IgD-negative memory B cell (primary cell): ENCODE data around the gene CAPN7. TPM values are rescaled to one million over a fixed set of nuclear protein-coding genes. Genes with fewer than 3 reads are reported as not detected.

Source experiments
- H3K27ac Mint-ChIP-seq, 3 donors: one replicate each; pipeline ENCODE4 v1.8.0; 2020 to 2022; ENCODE audit warnings: mild to moderate bottlenecking in 3 of 3, mixed read lengths in 3 of 3, moderate library complexity in 1 of 3
- H3K27me3 Mint-ChIP-seq: one replicate; pipeline ENCODE4 v1.8.0; 2021; ENCODE audit warnings: mixed read lengths
- H3K36me3 Mint-ChIP-seq: one replicate; pipeline ENCODE4 v1.8.0; 2020; ENCODE audit warnings: mild to moderate bottlenecking, mixed read lengths
- H3K4me1 Mint-ChIP-seq, 3 donors: one replicate each; pipeline ENCODE4 v1.8.0; 2020 to 2022; ENCODE audit warnings: mixed read lengths in 3 of 3, mild to moderate bottlenecking in 1 of 3
- H3K4me3 Mint-ChIP-seq, 4 donors: one replicate each; pipeline ENCODE4 v1.8.0; 2020 to 2022; ENCODE audit warnings: mild to moderate bottlenecking in 4 of 4, mixed read lengths in 4 of 4, moderate library complexity in 3 of 4
- H3K9me3 Mint-ChIP-seq, 3 donors: one replicate each; pipeline ENCODE4 v1.8.0; 2020 to 2021; ENCODE audit warnings: mixed read lengths in 3 of 3, mild to moderate bottlenecking in 1 of 3
- polyA plus RNA-seq: library from polyadenylated mRNA; unstranded; fragments of 300-500 nt; fragmentation: Illumina TruSeq; gene quantifications from one replicate; pipeline ENCODE4 v1.2.3, GENCODE V29; 2021

Gene CAPN7
- polyA plus RNA-seq, 1 donor from 2014 or later, result 27.8 TPM

DNA sequence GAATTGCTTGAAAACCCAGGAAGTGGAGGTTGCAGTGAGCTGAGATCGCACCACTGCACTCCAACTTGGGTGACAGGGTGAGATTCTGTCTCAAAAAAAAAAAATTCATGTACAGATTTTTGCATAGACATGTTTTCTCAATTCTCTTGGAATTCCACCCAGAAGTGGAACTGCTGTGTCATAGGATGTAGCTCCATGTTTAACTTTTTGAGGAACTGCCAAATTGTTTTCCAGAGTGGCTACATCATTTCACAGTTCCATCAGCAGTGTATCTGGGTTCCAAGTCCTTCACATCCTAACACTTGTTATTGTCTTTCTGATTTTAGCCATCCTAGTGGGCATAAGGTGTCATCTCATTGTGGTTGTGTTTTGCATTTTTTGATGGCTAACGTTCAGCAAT, 9.9 kb downstream of the CAPN7 start:
- H3K4me3 Mint-ChIP-seq, result peak overlapping the region in 1 of 4 donors; percentile 68
- peaks cover 7% of the 10 kb centered on the region for H3K36me3 Mint-ChIP-seq
- no peaks in the 10 kb centered on the region for H3K9me3 Mint-ChIP-seq
- H3K27ac Mint-ChIP-seq, result no peak overlapping the region
- no peaks in the 10 kb centered on the region for H3K27me3 Mint-ChIP-seq
- peaks cover 14 to 37% (median 28%) of the 10 kb centered on the region in 3 donors for H3K4me1 Mint-ChIP-seq

DNA sequence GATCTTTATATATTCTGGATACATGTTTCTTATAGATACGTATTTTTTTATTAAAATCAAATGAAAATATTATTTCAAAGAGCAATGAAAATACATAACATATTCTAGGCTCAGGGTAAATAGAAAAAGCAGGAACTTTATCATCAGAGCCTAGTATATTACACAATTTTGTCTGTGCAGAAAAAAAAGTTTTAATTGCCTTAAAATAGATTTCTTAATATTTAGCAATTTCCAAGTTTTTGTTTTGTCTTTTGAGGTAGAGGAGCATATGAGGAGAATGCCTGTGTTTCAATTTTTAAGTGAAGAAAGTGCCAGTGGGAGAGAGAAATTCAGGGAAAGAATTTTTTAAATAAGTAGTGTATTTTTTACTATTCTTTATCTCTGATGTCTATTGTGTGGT, 10.5 kb downstream of the CAPN7 start:
- Mint-ChIP-seq H3K9me3 (no peaks in the 10 kb centered on the region), H3K27me3 (no peaks in the 10 kb centered on the region), H3K4me3 (no peak overlapping the region), H3K27ac (peak overlapping the region in 1 of 3 donors; percentile 35), H3K36me3 (peaks cover 7% of the 10 kb centered on the region), H3K4me1 (peaks cover 14 to 37% (median 28%) of the 10 kb centered on the region in 3 donors)

- Mint-ChIP-seq H3K27me3 (no peaks in the 10 kb centered on the region), H3K4me1 (peaks cover 14 to 35% (median 26%) of the 10 kb centered on the region in 3 donors), H3K9me3 (no peaks in the 10 kb centered on the region), H3K4me3 (no peak overlapping the region), H3K27ac (no peak overlapping the region), H3K36me3 (peaks cover 6% of the 10 kb centered on the region)
Measured at GRCh38 chr3:15217011-15217671, 11.1 kb downstream of the CAPN7 start.

- Mint-ChIP-seq H3K36me3 (peaks cover 8% of the 10 kb centered on the region), H3K27ac (peak overlapping the region in 1 of 3 donors; percentile 41), H3K27me3 (no peaks in the 10 kb centered on the region), H3K4me1 (peaks cover 14 to 30% (median 25%) of the 10 kb centered on the region in 3 donors), H3K4me3 (no peak overlapping the region), H3K9me3 (no peaks in the 10 kb centered on the region)
Measured at GRCh38 chr3:15217841-15218267, 11.8 kb downstream of the CAPN7 start.

GRCh38 chr3:15218689-15219088, 12.6 kb downstream of the CAPN7 start:
- no peaks in the 10 kb centered on the region for H3K27me3 Mint-ChIP-seq
- no peak overlapping the region for H3K27ac Mint-ChIP-seq
- no peak overlapping the region for H3K4me3 Mint-ChIP-seq
- peaks cover 8% of the 10 kb centered on the region for H3K36me3 Mint-ChIP-seq
- H3K4me1 Mint-ChIP-seq, result peaks cover 14 to 30% (median 22%) of the 10 kb centered on the region in 3 donors
- H3K9me3 Mint-ChIP-seq, result no peaks in the 10 kb centered on the region

- no peaks in the 10 kb centered on the region for H3K27me3 Mint-ChIP-seq
- H3K9me3 Mint-ChIP-seq, result no peaks in the 10 kb centered on the region
- H3K4me3 Mint-ChIP-seq, result no peak overlapping the region
- peaks cover 14 to 26% (median 20%) of the 10 kb centered on the region in 3 donors for H3K4me1 Mint-ChIP-seq
- H3K27ac Mint-ChIP-seq, result no peak overlapping the region
- H3K36me3 Mint-ChIP-seq, result peaks cover 8% of the 10 kb centered on the region
Measured at GRCh38 chr3:15220056-15220455, 14.0 kb downstream of the CAPN7 start.

DNA sequence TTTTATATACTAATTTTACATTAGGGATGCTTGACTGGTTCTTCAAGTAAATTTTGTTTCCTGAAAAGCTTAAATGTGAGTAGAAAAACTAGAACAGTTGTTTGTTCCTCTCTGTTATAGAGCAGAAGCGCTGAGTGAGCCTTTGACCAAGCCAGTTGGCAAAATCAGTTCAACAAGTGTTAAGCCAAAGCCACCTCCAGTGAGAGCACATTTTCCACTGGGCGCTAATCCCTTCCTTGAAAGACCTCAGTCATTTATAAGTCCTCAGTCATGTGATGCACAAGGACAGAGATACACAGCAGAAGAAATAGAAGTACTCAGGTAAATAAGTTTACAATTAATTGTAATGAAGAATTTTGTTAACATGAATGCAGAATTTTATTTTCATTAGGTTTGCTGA, 14.6 kb downstream of the CAPN7 start:
- Mint-ChIP-seq H3K27ac (no peak overlapping the region), H3K36me3 (peaks cover 5% of the 10 kb centered on the region), H3K9me3 (no peaks in the 10 kb centered on the region)

DNA sequence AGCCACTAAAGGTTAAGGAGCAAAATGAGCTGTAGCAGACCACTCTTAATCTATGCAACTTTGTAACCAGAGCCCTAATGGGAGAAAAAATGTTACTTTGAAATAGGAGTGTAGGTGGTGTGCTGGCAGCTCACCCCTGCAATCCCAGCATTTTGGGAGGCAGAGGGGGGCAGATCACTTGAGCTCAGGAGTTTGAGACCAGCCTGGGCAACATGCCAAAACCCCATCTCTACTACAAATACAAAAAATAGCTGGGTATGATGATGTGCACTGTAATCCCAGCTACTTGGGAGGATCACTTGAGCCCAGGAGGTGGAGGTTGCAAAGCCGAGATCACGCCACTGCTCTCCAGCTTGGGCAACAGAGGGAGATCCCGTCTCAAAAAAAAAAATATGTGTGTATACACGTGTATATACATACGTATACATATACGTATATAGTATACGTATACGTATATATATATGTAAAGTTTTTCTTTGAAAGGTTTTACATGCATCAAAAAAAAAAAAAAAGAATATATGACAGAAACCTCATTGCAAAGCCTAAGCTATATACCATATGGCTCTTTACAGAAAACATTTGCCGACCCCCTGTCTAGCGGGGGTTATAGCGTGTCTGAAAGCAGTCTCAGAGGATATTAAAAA, 15.7 kb downstream of the CAPN7 start:
- Mint-ChIP-seq H3K4me3 (no peak overlapping the region), H3K27ac (no peak overlapping the region), H3K27me3 (no peaks in the 10 kb centered on the region), H3K4me1 (peaks cover 8 to 21% (median 9%) of the 10 kb centered on the region in 3 donors), H3K9me3 (no peaks in the 10 kb centered on the region), H3K36me3 (peaks cover 5% of the 10 kb centered on the region)

More for the DNA sequence above, 14.6 kb downstream of the CAPN7 start:
- Mint-ChIP-seq H3K4me3 (no peak overlapping the region), H3K27me3 (no peaks in the 10 kb centered on the region), H3K4me1 (peaks cover 12 to 21% (median 14%) of the 10 kb centered on the region in 3 donors)

- H3K27ac Mint-ChIP-seq, result no peak overlapping the region
Measured at GRCh38 chr3:15223685-15224572, 17.9 kb downstream of the CAPN7 start.

DNA sequence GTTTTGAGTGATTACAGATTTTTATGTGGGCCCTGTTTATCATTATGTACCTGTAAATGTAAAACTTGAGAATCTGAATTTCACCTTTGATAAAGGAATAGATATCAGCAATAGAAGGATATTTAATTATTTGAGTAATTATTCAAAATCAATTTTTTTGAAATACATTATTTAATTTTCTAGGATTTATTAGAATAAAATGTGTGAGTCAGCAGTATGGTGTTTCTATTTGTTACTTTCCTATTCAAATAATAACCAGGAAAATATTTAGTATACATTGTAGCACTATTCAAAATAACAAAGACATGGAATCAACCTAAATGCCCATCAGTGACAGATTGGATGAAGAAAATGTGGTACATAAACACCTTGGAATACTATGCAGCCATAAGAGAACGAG, 22.1 kb downstream of the CAPN7 start:
- no peaks in the 10 kb centered on the region for H3K4me1 Mint-ChIP-seq
- H3K9me3 Mint-ChIP-seq, result no peaks in the 10 kb centered on the region
- H3K4me3 Mint-ChIP-seq, result no peak overlapping the region
- H3K36me3 Mint-ChIP-seq, result no peaks in the 10 kb centered on the region
- H3K27ac Mint-ChIP-seq, result no peak overlapping the region
- no peaks in the 10 kb centered on the region for H3K27me3 Mint-ChIP-seq

More at GRCh38 chr3:15223685-15224572, 17.9 kb downstream of the CAPN7 start:
- no peaks in the 10 kb centered on the region for H3K27me3 Mint-ChIP-seq
- H3K4me1 Mint-ChIP-seq, result peaks cover 0 to 7% (median 0%) of the 10 kb centered on the region in 3 donors
- H3K36me3 Mint-ChIP-seq, result peaks cover 5% of the 10 kb centered on the region
- no peak overlapping the region for H3K4me3 Mint-ChIP-seq
- no peaks in the 10 kb centered on the region for H3K9me3 Mint-ChIP-seq

DNA sequence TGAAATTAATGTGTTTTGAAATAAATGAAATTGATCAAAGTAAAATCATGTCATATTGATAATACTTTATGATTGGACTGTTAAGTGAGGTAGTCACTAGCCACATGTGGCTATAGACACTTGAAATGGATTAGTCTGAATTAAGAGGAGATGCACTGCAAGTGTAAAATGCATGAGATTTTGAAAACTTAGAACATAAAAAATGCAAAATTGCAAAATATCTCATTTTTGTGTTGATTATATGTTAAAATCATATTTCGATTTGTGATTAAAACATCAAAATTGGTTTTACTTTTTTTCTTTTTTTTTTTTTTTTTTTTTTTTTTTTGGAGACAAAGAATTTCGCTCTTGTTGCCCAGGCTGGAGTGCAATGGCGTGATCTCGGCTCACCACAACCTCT, 23.2 kb downstream of the CAPN7 start:
- no peak overlapping the region for H3K4me3 Mint-ChIP-seq

GRCh38 chr3:15241341-15241740, 35.3 kb downstream of the CAPN7 start:
- H3K27me3 Mint-ChIP-seq, result no peaks in the 10 kb centered on the region
- H3K36me3 Mint-ChIP-seq, result peaks cover 7% of the 10 kb centered on the region
- no peak overlapping the region for H3K4me3 Mint-ChIP-seq
- H3K4me1 Mint-ChIP-seq, result peaks cover 0 to 4% (median 0%) of the 10 kb centered on the region in 3 donors
- no peak overlapping the region for H3K27ac Mint-ChIP-seq
- no peaks in the 10 kb centered on the region for H3K9me3 Mint-ChIP-seq

More for the DNA sequence above, 23.2 kb downstream of the CAPN7 start:
- H3K27ac Mint-ChIP-seq, result no peak overlapping the region
- no peaks in the 10 kb centered on the region for H3K27me3 Mint-ChIP-seq
- H3K36me3 Mint-ChIP-seq, result no peaks in the 10 kb centered on the region
- no peaks in the 10 kb centered on the region for H3K9me3 Mint-ChIP-seq
- H3K4me1 Mint-ChIP-seq, result no peaks in the 10 kb centered on the region

GRCh38 chr3:15243822-15244482, 37.9 kb downstream of the CAPN7 start:
- H3K27ac Mint-ChIP-seq, result peak overlapping the region in 1 of 3 donors; percentile 44
- peaks cover 0 to 4% (median 0%) of the 10 kb centered on the region in 3 donors for H3K4me1 Mint-ChIP-seq
- H3K36me3 Mint-ChIP-seq, result peaks cover 12% of the 10 kb centered on the region

GRCh38 chr3:15246186-15246585, 40.1 kb downstream of the CAPN7 start:
- Mint-ChIP-seq H3K27me3 (no peaks in the 10 kb centered on the region), H3K36me3 (peaks cover 12% of the 10 kb centered on the region), H3K4me3 (no peak overlapping the region), H3K9me3 (no peaks in the 10 kb centered on the region), H3K27ac (peak overlapping the region; percentile 1 to 80 (median 28)), H3K4me1 (peaks cover 0 to 4% (median 0%) of the 10 kb centered on the region in 3 donors)

More at GRCh38 chr3:15243822-15244482, 37.9 kb downstream of the CAPN7 start:
- Mint-ChIP-seq H3K9me3 (no peaks in the 10 kb centered on the region), H3K27me3 (no peaks in the 10 kb centered on the region), H3K4me3 (no peak overlapping the region)
